ENCODE data around the gene FOLR2.

DNA sequence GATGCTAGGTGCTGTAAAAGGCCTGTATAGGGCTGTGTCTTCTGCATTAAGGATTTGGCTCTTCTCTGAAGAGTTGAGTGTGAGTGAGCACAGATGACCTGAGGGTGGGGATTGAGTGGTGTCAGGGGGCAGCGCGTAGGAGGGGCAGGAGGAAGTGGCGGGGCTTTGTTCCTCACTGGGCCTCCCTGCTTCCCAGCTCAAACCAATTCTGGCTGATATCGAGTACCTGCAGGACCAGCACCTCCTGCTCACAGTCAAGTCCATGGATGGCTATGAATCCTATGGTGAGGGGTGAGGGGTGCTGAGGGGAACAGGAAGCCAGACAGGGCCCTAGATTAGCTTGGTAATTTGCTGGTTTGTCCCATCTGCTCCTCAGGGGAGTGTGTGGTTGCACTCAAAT is 18.3 kb downstream of the FOLR2 start:
- TF ChIP-seq, protein P1, sequence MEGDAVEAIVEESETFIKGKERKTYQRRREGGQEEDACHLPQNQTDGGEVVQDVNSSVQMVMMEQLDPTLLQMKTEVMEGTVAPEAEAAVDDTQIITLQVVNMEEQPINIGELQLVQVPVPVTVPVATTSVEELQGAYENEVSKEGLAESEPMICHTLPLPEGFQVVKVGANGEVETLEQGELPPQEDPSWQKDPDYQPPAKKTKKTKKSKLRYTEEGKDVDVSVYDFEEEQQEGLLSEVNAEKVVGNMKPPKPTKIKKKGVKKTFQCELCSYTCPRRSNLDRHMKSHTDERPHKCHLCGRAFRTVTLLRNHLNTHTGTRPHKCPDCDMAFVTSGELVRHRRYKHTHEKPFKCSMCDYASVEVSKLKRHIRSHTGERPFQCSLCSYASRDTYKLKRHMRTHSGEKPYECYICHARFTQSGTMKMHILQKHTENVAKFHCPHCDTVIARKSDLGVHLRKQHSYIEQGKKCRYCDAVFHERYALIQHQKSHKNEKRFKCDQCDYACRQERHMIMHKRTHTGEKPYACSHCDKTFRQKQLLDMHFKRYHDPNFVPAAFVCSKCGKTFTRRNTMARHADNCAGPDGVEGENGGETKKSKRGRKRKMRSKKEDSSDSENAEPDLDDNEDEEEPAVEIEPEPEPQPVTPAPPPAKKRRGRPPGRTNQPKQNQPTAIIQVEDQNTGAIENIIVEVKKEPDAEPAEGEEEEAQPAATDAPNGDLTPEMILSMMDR (IDR thresholded peaks at IDR 0.05; ENCODE audit: low read depth, low read length, missing input control), result no peak
- TF ChIP-seq RAD21 (IDR thresholded peaks at IDR 0.05), result no peak
